ENCODE results near the gene EVI2A.
A peak's percentile ranks its signal among the peaks of the same experiment; 100 is the strongest.
"Not testable (repeated sequence)": the region's sequence is repeated elsewhere in the genome, so short reads cannot be mapped to it uniquely, and the experiment has no call there.

The EVI2A gene

GRCh38 chr17:31321481-31321880, at the start of gene EVI2A:
TSS of gene EVI2A (minus strand) at chr17:31321622. CDS start at chr17:31319013, 2,609 bp downstream.
- peak; percentile 57 for DNase-seq (ENCODE audit: low read depth)

GRCh38 chr17:31369266-31369665, 47.8 kb upstream of the EVI2A start:
- DNase-seq (ENCODE audit: low read depth): no peak

- no peak for DNase-seq (ENCODE audit: low read depth)
These were observed 44.7 kb upstream of the EVI2A start for GRCh38 chr17:31366088-31366487.

GRCh38 chr17:31364012-31364411, 42.6 kb upstream of the EVI2A start:
- no peak for DNase-seq (ENCODE audit: low read depth)

GRCh38 chr17:31357839-31358394, 36.5 kb upstream of the EVI2A start:
- no peak for DNase-seq (ENCODE audit: low read depth)

GRCh38 chr17:31357091-31357490, 35.7 kb upstream of the EVI2A start:
- DNase-seq (ENCODE audit: low read depth): no peak

GRCh38 chr17:31355935-31356334, 34.5 kb upstream of the EVI2A start:
- no peak for DNase-seq (ENCODE audit: low read depth)

GRCh38 chr17:31349454-31349853, 28.0 kb upstream of the EVI2A start:
- DNase-seq (ENCODE audit: low read depth): no peak

- DNase-seq (ENCODE audit: low read depth): not testable (repeated sequence)
These were observed 23.8 kb upstream of the EVI2A start for GRCh38 chr17:31345191-31345747.

- DNase-seq (ENCODE audit: low read depth): no peak
These were observed 18.7 kb upstream of the EVI2A start for GRCh38 chr17:31339906-31340661.

- DNase-seq (ENCODE audit: low read depth): no peak
These were observed 7.8 kb upstream of the EVI2A start for GRCh38 chr17:31329221-31329620.

GRCh38 chr17:31328160-31328535, 6.7 kb upstream of the EVI2A start:
- DNase-seq (ENCODE audit: low read depth): no peak

GRCh38 chr17:31327534-31328159, 6.2 kb upstream of the EVI2A start:
- DNase-seq (ENCODE audit: low read depth): no peak

- no peak for DNase-seq (ENCODE audit: low read depth)
These were observed 2.1 kb upstream of the EVI2A start for GRCh38 chr17:31323551-31323950.

GRCh38 chr17:31321966-31322365, 544 bp upstream of the EVI2A start:
- DNase-seq (ENCODE audit: low read depth): no peak

- DNase-seq (ENCODE audit: low read depth): no peak
These were observed 631 bp downstream of the EVI2A start for GRCh38 chr17:31320791-31321190.

- DNase-seq (ENCODE audit: low read depth): no peak
These were observed 1.2 kb downstream of the EVI2A start for GRCh38 chr17:31320241-31320640.

GRCh38 chr17:31318851-31319661, 2.4 kb downstream of the EVI2A start:
- DNase-seq (ENCODE audit: low read depth): no peak

GRCh38 chr17:31318298-31318801, 3.1 kb downstream of the EVI2A start:
- no peak for DNase-seq (ENCODE audit: low read depth)

- no peak for DNase-seq (ENCODE audit: low read depth)
These were observed 6.7 kb downstream of the EVI2A start for GRCh38 chr17:31314782-31315100.

- no peak for DNase-seq (ENCODE audit: low read depth)
These were observed 7.2 kb downstream of the EVI2A start, which contains the start of gene EVI2B for GRCh38 chr17:31313982-31314781. TSS of gene EVI2B (minus strand) at chr17:31314054. CDS start at chr17:31305609, 8,445 bp downstream.
